Motor neuron (in vitro differentiated cells): Measurements from ENCODE around the gene C11orf16. TPM values are rescaled to one million over a fixed set of nuclear protein-coding genes. Genes with fewer than 3 reads are reported as not detected.

Source experiments
- total RNA-seq, 8 experiments: library from RNA; unstranded; fragments of 300-600 nt; gene quantifications; 2 replicates each; pipeline versions ENCODE4 v1.2.3 to v1.2.4, GENCODE V29; 2022

Gene C11orf16
- total RNA-seq, 8 experiments from 2014 or later = 0.11 to 0.84 (median 0.30) TPM; not detected in 2

Other genes with a start within 250 kb of the C11orf16 start
- 10 to 100 TPM; 22.3 to 45.6 (median 29.7) TPM for gene AKIP1, start 21.8 kb downstream of the C11orf16 start, total RNA-seq
- not detected for gene ASCL3, start 10.1 kb upstream of the C11orf16 start, total RNA-seq
- 10 to 100 TPM; 26.9 to 82.3 (median 30.4) TPM for gene TMEM9B, start 31.5 kb upstream of the C11orf16 start, total RNA-seq
- gene NRIP3, start 71.1 kb upstream of the C11orf16 start, total RNA-seq = 10 to 100 TPM in 2 of 8 experiments, 1 to 10 TPM in 6; 2.1 to 19.4 (median 8.2) TPM
- 10 to 100 TPM in 1 of 8 experiments, 1 to 10 TPM in 6, under 1 TPM in 1; 0.94 to 25.4 (median 3.4) TPM for gene SCUBE2, start 158.7 kb upstream of the C11orf16 start, total RNA-seq